Caki2 (cell line): Measurements from ENCODE around the gene TBX1. TPM values are rescaled to one million over a fixed set of nuclear protein-coding genes. Genes with fewer than 3 reads are reported as not detected.

Source experiments
- DNase-seq: peaks from one replicate; pipeline ENCODE4 v3.0.0-alpha.2; 2015; ENCODE audit warnings: low read depth
- in situ Hi-C: cut with HindIII; loops from 2 replicates; pipeline ENCODE4 v1.10.0; 2016; ENCODE audit warnings: low sequenced_read_pairs, low pct_unique_long_range_greater_than_20kb, mixed read lengths
- total RNA-seq: library from RNA; depleted of rRNA; stranded (reverse); fragments of >200 nt; shearing (Covaris generic); gene quantifications from 2 replicates; pipeline ENCODE4 v1.2.3, GENCODE V29; 2014; ENCODE audit warnings: low replicate concordance; rRNA removed

Gene TBX1
- total RNA-seq, 1 experiment from 2014 or later, result 0.68 TPM

DNA sequence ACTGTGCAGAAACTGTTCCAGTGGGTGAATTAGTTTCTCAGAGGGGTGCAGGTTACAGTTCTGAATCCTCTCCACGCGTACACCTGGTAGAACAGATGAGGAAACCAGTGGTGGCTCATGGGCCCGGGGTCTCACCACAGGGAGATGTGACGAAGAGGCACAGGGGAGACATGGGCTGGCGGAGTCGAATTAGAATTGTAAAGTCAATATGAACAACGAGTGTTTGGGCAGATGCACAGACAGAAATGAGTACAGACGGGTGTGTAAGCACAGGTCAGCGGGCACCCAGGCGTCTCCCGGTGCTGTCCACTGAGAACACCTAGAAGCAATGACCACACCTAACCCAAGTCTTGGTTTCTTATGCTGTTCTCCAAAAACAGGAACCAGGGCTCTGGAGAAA lies 52.3 kb downstream of the TBX1 start:
- DNase-seq, result no peak
- in situ Hi-C loops, result no loop called here

DNA sequence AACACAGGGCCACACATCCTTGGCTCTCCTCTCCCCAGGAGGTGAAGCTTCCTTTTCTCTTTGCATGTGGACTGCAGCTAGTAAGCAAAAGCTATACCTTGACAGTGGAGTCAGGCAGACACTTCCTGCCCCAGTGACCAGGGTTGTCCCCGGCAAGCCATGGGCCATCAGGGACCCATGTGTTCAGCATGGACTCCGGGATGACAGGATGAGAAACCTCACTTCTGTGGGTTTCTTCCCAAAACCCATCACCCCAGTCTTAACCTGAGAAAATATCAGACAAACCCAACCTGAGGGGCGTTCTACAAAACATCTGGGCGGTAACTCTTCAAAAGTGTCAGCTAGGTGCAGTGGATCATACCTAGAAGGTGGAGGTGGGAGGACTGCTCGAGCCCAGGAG lies 53.9 kb downstream of the TBX1 start:
- no peak for DNase-seq
- in situ Hi-C loops, result no loop called here

DNA sequence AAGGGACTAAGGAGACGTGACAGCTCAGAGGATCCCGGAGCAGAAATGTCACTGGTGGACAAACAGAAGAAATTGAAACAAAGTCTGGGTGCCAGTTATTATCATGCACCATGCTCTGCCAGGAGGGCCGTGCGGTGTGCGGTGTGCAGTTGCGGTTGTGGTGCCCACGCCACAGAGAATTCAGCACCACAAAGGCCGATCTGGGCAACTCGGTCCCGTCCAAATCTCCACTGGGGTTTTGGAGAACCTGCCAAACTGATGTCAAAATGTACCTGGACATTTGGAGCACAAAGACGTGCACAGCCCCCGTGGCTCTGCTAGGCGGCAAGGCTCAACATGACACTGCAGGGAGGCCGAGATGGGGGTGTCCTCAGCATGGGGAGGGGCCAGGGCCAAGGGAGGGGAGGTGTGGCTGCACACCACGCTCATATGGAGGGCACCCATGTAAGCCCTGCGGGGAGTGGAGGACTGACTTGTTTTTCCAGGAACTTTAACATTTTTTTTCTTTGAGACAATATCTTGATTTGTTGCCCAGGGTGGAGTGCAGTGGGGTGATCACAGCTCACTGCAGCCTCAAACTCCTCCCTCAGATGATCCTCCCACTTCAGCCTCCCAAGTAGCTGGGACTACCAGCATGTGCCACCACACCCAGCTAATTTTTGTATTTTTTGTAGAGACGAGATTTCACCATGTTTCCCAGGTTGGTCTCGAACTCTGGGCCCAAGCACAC lies 54.7 kb downstream of the TBX1 start:
- DNase-seq, result no peak
- in situ Hi-C loops, result no loop called here

DNA sequence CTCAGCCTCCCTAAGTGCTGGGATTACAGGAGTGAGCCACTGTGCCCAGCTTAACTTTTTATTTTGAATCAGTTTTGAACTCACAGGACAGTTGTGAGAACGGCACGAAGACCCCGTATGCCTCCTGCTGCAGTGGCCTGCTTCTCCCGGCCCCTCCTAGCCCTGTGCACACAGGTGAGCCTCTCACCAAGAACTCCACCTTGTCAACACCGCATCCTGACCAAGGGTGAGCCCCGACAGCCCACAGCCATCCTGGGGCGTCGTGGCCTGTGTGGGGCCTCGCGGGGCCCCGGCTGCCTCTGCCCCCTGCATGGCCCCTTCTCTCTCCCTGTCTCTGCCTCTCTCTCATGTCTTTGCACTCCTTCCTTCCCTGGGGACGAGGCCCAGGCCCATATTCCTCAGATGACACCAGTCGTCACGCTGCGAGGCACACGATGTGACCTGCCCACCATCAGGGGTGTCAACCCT lies 55.3 kb downstream of the TBX1 start:
- no peak for DNase-seq
- in situ Hi-C loops, result no loop called here

DNA sequence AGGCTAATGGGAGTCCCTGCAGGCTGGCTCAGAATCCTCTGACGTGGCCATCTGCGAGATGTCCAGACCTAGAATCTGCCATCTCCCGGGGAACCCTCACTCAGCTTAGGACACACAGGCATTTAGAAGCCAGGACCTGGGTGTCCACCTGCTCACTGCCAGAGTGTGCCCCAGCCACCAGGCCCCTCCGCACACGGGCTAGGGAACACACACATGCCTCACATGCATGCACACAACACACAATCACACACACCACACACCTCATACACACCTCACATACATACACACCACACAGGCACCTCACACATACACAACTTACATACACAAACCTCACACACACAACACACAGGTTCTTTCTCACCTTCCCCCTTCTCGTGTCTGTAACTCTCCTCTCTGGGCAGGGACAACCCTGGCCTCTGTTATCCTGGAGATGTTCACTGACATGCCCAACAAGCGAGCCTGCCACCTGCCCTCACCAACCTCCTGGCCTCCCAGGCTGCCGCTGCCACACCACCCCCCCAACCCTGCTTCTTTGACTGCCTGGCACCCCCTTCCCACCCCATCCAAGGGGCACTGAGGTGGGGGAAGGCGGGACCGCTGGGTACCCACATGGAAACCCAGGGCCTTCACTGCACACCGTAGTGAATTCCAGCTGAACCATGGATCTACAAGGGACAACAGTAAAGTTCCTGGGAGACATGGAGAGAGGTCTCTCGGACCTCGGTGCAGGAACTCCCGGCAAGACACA lies 56.0 kb downstream of the TBX1 start:
- DNase-seq, result no peak
- in situ Hi-C loops, result no loop called here

Other genes with a start within 250 kb of the TBX1 start
- gene CLDN5, start 236.4 kb upstream of the TBX1 start, total RNA-seq, result not detected in 2 replicates
- 37.8 and 46.2 TPM in 2 replicates for gene SEPTIN5, start 46.3 kb upstream of the TBX1 start, total RNA-seq
- gene GP1BB, start 37.2 kb upstream of the TBX1 start, total RNA-seq, result 11.2 and 12.3 TPM in 2 replicates
- 42.7 and 52.6 TPM in 2 replicates for gene GNB1L, start 94.1 kb downstream of the TBX1 start, total RNA-seq
- 4.2 and 6.6 TPM in 2 replicates for gene RTL10, start 94.1 kb downstream of the TBX1 start, total RNA-seq
- gene COMT, start 181.0 kb downstream of the TBX1 start, total RNA-seq, result 517 and 585 TPM in 2 replicates
- 53.0 and 54.5 TPM in 2 replicates for gene TXNRD2, start 181.0 kb downstream of the TBX1 start, total RNA-seq